NCI-H2107 (cell line): ENCODE measurements around the gene FBP1.

Experiments
- DNase-seq: peaks from one replicate; lab custom pipeline; 2025; lab: John Stamatoyannopoulos, UW

Gene FBP1

DNA sequence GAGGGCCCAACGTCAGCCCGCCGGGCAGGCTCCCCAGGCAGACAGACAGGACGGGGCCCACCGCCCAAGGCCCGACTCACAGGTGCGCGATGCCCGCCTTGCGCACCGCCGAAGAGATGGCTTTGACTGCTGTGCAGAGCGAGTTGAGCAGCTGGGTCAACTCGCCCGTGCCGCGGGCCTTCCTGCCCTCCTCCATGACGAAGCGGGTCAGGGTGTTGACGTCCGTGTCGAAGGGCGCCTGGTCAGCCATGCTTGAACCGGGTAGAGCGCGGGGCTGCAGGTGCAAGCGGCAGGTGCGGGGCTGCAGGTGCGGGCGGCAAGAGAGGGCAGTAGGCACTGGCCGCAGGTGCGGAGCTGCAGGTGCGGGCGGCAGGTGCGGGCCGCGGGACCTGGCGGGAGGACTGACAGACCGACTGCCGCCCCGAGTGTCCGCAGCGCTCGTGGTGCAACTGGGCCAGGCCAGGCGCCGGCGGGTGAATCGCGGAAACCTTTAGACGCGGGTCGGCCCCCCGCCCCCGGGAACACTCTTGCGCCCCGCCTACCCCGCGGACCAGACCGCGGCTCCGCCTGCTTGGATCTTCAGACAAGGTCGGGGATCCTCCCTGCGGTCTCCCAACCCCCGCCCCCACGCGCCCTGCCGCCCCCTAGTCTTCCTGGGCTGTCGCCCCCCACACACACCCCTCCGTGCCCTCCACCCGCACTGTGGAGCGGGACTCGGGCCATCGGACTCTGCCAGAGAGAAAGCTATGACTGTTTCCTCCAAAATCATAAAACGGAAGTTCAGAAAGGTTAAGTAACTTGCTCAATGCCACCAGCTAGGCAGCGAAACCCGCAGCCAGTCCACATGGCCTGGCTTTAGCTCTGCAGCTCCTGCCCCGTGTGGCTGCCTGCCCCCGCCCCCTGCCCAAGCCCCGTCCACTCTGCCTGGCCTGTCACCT lies at the start of gene FBP1:
Gene FBP1 (minus strand): TSS at position 458 of the 938 bp plus-strand sequence. CDS start 208 bp downstream, at position 250.
- DNase-seq = no peak

DNA sequence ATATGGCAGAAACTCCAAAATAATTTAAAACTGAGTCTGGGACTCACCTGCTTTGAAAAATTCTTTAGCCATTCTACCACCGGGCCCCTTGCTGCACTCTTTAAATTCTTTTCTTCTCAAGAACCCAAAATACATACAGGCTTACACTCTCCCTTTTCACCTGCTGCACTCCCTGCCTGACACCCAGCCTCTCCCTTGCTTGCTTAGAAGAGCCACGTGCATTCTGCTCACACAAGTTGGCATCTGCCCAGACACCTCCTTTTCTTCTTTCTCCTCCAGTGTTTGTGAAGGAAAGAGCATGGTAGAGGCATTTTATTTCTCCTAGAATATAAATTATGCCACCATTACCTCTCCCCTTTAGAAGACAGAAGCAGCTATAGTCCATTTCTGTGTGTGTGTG lies 48.1 kb upstream of the FBP1 start:
- no peak for DNase-seq

DNA sequence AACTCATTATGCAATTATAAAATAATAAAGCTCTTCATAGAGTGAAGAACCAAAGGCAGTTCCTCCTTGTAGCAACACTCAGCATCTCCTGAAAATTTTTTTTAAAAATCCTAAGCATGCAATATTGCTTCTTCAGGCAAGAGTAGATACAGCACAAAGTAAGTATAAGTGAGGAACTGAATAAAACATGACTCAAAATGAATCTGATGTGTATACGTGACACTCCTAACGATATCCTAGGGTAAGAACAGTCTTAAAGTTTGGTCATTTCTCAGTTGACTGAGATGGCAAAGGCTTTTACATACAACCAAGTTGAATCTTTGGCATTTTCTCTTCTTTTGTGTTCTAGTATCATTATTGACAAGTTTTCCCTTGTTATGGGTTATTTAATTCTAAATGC lies 46.0 kb upstream of the FBP1 start:
- no peak for DNase-seq

DNA sequence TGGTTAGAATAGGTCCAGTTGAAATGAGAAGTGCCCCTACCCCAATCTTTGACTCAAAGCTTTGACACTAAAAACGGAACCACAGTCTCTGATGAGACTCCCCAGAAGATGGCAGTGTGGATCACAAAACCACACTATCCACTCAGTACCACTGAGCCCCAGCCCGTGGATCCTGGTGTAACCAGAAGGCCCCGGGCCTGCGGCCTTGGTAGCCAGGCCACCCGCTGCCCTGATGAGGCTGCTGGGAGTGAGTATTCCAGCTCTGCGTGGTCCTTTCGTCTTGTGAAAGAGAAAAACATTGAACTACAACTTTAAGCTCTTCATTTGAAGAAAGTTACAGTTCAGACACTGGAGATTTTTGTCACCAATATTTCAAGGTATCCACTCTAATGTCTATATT lies 42.2 kb upstream of the FBP1 start:
- DNase-seq = peak; percentile 59

DNA sequence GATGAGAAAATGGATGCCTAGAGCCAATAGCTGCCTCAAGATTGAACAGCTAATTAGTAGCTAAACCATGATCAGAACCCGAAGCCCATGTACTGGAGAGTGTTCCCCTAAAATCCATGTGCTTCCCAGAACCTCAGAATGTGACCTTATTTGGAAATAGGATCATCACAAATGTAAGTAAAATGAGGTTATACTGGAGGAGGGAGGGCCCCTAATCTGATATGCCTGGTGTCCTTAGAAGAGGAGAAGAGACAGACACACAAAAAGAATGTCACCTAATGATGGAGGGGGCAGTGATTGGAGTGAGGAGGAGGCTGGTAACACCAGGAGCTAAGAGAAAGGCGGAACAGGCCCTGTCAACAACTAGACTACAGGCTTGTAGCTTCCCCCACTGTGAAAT lies 41.3 kb upstream of the FBP1 start:
- no peak for DNase-seq

DNA sequence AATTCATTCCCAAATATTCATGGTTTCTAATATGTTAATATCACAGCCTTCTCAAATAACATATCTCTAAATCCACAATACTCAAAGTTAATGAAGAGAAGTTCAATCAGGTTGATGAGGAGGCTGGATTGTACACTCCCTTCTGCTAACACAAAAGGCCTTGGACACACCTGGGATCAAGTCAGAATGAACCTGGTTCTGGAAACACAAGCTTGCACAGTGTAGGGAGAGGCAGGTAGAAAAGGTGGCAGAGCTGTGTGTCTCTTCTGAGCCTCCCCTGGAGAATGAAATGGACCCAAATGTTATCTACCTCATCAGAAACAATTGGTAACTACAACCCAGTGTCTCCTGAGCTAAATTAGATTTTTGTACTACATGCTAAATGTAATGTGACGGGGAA lies 40.7 kb upstream of the FBP1 start:
- no peak for DNase-seq

DNA sequence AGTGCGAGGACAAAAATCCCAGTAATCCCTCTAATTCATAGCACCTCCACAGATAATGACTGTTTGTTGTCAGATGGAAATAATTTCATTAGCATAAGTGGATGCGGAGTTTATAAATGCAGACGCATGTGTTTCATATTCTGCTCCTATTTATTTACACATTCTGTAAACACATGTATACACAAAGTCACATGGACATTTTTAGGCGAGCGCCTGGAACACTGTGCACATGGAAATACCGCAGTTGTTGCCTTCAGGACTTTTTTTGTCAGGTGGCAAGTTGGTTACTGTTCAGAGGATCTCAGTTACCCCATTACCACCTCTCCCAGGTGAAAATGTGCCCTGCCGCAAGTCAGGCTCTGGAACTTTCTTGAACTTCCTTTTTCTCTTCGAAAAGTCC lies 40.3 kb upstream of the FBP1 start:
- DNase-seq = no peak

DNA sequence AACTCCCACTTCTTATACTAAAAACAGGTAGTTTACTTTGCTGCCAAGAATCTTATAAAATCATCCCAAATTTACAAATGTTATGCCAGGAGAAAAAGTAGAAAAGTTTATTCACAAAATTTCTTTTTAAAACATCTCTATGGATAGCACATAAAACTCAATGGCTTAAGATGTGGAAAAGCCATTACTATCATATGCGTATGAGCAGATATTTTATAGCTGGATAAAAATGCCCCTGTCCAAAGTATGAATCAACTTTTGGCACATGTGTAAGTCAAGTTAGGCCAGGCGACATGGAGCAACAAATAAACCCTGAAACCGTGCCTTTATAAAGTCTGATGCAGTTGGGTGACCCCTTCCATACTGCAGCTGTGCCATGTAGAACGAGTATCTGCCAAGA lies 38.6 kb upstream of the FBP1 start:
- DNase-seq = no peak

DNA sequence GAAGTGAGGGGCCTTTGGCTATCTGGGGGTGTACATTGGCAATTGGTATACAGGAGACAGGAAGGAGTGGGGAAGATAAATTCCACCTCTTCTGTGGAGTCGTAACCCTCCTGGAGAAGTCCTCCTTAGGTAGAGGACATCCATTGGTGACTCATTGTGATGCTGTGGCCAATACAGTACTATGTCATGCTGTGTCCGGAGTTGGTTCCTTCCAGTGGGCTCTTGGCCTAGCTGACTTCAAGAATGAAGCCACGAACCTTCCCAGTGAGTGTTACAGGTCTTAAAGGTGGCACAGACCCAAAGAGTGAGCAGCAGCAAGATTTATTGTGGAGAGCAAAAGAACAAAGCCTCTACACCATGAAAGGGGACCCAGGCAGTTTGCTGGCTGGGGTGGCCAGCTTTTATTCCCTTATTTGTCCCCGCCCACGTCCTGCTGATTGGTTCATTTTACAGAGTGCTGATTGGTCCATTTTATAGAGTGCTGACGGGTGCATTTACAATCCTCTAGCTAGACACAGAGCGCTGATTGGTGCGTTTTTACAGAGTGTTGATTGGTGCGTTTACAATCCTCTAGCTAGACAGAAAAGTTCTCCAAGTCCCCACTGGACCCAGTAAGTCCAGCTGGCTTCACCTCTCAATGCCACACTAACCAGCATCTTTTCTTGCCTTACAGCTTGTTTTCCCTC lies 37.3 kb upstream of the FBP1 start:
- no peak for DNase-seq

DNA sequence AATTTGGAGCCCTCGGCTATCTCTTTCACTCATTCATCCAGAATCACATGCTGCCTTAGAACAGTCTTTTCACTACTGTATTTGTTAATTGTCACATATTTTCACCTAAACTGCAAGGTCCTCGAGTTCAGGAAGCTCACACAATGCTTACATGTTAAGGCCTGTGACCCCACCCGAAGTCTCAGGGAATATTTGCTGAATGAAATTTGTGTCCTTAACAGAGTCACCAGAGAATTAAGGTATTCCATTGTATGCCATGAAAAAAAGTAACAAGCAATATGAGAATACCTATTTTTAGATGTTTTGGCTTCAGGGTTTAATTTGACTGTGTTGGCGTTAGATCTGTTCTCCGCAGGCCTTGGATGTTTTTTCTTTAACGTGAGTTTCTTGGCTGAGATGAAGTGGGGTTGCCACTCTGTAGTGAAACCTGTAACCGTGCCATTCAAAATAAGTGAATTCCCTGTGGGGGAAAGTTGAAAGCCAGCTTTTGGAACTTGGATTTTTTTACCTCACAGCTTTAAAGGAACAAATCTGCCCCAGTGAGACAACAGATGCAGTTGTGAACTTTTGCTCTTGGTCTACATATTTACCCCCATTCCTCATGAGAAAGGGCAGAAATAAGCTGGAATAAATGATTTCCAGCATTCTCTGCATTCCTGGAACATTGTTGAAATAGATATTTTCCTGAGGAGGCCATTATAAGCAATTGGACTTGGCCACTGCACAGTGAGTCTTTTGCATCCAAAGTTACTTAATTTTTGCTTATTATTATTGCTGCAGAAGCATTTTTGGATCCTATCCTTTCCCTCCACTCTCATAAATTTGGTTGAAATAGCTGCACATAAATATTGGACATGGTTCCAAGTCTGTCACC lies 35.9 kb upstream of the FBP1 start:
- DNase-seq = no peak

DNA sequence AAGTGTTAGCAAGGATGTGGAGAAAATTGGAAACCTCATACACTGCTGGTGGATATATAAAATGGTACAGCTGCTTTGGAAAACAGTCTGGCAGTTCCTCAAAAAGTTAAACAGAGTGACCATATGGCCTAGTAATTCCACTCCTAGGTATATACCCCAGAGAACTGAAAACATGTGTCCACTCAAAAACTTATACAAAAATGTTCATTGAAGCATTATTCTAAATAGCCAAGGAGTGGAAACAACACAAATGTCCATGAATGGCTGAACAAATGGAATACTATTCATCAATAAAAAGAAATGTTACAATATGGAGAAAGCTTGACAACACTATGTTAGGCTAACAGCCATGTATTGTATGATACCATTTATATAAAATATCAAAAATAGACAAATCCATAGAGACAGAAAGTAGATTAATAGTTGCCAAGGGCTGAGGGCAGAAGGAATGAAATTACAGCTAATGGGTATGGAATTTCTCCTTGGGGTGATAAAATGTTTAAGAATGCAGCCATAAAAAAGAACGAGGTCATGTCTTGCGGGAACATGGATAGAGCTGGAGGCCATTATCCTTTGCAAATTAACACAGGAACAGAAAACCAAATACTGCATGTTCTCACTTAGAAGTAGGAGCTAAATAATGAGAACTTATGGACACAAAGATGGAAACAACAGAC lies 33.6 kb upstream of the FBP1 start:
- DNase-seq = no peak

DNA sequence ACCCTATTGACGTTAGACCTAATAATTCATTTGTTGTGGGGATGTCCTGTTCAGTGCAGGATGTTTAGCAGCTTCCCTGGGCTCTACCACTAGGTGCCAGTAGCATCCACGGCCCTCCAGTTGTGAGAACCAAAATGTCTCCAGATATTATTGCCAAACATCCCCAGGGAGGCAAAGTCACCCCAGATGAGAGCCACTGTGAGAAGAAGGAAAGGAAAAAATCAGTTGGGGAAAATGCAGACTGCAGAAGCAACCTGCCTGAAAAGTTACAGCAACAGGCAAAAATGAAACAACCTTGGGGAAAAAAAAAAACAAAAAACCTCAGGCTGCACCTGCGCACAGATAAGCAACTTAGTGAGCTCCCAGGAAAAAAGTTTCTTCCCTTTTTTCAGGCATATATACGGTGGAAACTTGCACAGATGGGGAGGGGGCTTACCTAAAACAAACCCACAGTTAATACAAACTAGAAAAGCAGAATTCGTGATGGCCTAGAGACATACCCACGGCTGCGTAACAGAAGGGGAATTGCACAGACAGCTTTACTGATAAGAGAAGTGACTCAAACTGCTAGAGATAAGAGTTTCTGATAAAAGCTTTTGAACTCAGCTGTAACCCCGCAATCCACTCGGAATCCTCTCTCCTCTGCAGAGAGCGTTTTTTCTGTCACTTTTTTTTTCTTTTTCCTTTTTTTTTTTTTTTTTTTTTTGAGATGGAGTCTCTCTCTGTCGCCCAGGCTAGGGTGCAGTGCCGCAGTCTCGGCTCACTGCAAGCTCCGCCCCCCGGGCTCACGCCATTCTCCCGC lies 29.8 kb upstream of the FBP1 start:
- peak; percentile 54 for DNase-seq

DNA sequence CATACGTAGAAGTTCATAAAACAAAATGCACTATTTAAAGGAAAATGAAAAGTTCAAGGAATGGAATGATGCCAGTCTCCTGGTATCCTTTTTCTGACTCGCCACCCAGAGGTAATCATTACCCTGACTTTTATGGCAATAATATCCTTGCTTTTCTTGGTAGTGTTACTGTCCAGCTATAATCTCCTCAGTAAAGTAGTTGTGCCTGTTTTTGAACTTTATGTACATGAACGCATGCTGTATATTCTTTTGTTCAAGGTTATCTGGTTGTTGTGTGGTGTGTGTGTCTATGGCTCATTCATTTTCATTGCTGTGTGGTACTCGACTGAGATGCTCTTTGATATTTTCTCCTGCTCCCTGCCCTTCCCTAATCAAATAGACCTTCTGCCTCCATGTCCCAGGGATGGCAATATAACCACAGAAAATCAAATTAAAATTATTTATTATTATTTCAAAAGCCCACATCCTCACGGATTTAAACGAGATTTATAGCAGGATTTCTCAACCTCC lies 29.2 kb upstream of the FBP1 start:
- no peak for DNase-seq

DNA sequence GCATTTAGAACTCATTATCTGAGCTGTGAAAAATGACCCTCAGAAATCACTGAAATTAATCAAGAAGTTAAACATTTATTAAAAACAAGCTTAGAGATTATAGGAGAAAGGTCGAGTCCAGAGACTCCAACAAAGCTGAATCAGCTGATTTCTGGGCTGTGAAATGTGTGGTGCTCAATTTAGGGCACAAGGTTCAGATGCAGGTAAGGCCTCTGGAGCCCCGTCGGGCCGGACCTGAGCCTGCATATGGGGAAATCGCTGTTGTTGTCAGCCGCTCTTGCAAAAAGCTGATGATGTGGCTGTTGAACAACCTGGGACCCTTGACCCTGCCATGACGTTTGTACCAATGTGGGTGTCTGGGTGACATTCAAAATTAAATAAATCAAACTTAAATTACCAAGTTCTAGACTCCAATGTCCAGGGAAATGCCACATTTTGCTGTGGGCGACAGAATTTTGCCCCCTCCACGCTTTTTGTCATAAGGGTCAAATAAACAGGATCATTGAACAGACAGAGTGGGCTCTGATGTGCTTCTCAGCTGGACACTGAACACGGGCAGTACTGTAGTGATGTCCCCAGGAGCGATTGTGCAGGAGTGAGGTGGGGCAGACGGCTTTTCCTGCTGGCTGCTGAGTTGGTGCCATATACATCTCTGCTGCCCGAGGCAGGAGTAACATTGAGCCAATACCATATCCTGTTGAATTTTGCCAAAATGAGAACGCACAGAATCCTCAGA lies 27.2 kb upstream of the FBP1 start:
- no peak for DNase-seq

DNA sequence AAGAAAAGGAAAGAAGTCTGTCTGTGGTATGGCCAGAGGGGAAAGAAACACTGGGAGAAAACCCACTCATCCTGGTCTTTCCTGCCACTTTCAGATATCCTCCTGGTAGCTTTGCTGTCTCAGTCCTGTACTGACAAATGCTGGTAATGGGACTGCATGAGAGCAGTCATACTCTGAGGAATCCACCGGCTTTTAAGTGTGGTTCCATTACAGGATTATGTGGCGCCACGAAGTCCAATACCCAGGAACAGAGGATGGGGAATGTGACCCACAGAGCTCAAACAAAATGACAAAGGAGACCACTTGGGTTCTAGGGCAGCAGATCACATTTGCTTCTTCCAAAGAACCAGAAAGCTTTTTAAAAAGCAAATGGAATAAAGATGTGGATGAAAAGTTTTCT lies 26.3 kb upstream of the FBP1 start:
- DNase-seq = no peak

DNA sequence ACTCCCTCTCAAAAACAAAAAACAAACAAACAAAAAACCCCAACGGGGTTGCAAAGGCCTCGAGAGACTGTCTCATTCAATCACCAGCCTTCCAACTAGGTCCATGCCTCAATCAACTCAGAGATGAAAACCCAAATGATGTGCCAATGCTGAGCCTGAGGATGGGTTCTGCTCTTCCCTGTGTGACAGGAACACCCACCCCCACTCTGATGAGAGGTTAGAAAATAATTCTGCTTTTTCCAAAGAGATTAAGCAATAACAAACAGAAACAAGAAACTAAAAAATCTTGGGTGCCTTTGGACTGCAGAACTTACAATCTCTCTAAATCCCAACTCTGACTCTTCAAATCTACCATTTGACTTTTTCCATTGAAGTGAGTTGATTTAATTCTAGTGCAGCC lies 25.5 kb upstream of the FBP1 start:
- DNase-seq = no peak

DNA sequence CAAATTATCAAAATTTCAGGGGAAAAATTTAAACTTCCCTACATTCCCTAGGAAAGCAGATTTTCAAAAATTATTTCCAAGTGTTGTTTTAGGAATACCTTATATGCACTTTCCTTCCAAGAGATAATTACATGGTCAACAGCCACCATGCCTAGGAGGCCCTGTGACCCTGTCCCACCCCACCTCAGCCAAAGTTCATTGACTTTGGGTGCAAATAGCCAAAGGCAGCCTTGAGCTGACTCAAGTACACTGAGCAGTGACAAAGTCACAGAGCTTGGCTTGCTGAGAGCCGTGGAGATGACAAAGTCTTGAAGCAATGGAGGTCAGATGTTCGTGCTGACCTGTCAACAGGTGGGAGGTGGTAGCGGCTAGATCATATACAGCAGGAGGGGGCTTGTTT lies 24.3 kb upstream of the FBP1 start:
- DNase-seq = no peak

DNA sequence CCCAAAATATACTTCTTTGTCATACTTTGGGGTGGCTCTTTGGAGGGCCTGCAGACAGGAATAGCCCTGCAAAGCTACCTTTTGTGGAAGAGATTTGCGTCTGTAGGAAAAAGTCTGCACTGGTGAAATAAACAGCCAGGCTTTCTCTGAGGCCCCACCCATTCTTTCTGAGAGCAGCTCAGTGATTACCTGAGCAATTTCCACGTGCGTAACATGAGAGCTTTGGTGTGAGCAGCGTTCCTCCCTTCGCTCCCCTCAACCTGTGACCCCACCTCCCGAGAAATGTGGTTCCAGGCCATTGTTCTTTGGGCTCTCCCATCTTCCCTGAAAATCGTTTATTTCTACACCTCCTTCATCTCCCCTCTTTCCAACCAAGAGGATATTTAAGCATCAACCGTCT lies 23.8 kb upstream of the FBP1 start:
- DNase-seq = no peak

DNA sequence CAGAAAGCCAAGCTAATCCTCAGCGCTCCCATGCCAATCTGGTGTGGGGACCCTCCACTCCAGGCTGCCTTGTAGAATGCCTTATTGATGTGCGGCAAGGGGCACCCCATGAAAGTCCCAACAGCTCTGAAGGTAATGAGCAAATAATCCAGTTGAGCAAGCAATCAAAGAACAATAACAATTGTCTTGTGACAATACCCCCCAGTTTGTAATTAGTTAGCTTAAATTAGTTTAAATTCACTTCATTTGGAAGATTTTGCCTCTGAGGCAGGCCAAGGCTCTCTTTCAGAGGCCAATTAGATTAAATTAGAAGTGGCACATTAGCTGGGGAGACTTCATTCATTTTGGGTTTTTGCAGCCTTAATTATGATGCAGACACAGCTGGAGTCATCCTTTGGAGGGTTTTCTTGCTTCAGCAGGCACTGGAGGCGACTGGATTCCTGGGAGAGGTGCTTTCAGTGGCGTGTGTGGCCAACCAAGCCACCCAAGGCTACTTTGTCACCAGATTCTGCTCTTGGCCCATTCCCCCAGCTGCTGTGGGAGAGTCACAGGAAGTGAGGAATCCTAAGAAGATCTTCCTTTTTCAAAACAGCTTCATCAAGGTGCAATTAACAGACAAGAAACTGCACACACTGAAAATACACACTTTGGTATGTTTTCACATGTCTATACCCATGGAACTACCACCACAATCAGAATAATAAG lies 17.9 kb upstream of the FBP1 start:
- DNase-seq = no peak

DNA sequence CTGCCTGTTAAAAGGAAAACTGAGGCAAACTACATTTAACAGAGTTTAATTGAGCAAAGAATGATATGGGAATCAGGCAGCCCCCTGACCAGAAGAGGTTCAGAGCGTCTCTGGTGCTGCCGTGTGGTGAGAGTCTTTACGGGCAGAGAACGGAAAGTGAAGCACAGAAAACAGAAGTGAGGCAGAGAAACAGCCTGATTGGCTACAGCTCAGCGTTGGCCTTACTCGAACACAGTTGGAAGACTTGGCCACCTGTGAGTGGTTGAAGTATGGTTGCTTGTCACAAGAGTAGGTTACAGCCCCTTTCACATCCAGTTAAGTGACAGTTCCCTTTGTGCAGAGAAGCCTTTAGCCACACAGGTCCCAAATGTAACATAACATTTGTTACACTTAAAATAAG lies 16.9 kb upstream of the FBP1 start:
- no peak for DNase-seq
